ENCODE results near the gene ZNF473. TPM values are rescaled to one million over a fixed set of nuclear protein-coding genes. Genes with fewer than 3 reads are reported as not detected.
"Not testable (repeated sequence)": the region's sequence is repeated elsewhere in the genome, so short reads cannot be mapped to it uniquely, and the experiment has no call there.

The ZNF473 gene
- total RNA-seq, 1 donor from 2014 or later: 11.0 TPM

- FAIRE-seq; DNase-seq (ENCODE audit: low spot score in 2 of 2): not testable (repeated sequence)
These were observed 64.9 kb downstream of the ZNF473 start for GRCh38 chr19:50090706-50091105.

GRCh38 chr19:50091786-50092185 is 66.0 kb downstream of the ZNF473 start:
- not testable (repeated sequence) for DNase-seq (ENCODE audit: low spot score in 2 of 2); FAIRE-seq

GRCh38 chr19:50092597-50092996 is 66.8 kb downstream of the ZNF473 start:
- FAIRE-seq; DNase-seq (ENCODE audit: low spot score in 2 of 2): not testable (repeated sequence)

- FAIRE-seq; DNase-seq (ENCODE audit: low spot score in 2 of 2): not testable (repeated sequence)
These were observed 72.1 kb downstream of the ZNF473 start for GRCh38 chr19:50097884-50098283.

GRCh38 chr19:50098892-50099291 is 73.1 kb downstream of the ZNF473 start:
- not testable (repeated sequence) for DNase-seq (ENCODE audit: low spot score in 2 of 2); FAIRE-seq

GRCh38 chr19:50099696-50100095 is 73.9 kb downstream of the ZNF473 start:
- not testable (repeated sequence) for FAIRE-seq

GRCh38 chr19:50100946-50101345 is 75.1 kb downstream of the ZNF473 start:
- DNase-seq (ENCODE audit: low spot score in 2 of 2); FAIRE-seq: not testable (repeated sequence)

More at GRCh38 chr19:50099696-50100095, 73.9 kb downstream of the ZNF473 start:
- DNase-seq (ENCODE audit: low spot score in 2 of 2): not testable (repeated sequence)

Other genes starting within 250 kb of the ZNF473 start
- 17.5 TPM for gene FUZ, start 212.7 kb upstream of the ZNF473 start, total RNA-seq
- gene MED25, start 207.7 kb upstream of the ZNF473 start, total RNA-seq: 14.3 TPM
- 109 TPM for gene PTOV1, start 174.8 kb upstream of the ZNF473 start, total RNA-seq
- gene PNKP, start 158.4 kb upstream of the ZNF473 start, total RNA-seq: 23.2 TPM
- gene AKT1S1, start 148.7 kb upstream of the ZNF473 start, total RNA-seq: 4.1 TPM
- gene TBC1D17, start 148.3 kb upstream of the ZNF473 start, total RNA-seq: 5.7 TPM
- gene IL4I1, start 129.1 kb upstream of the ZNF473 start, total RNA-seq: 0.41 TPM
- gene ATF5, start 96.8 kb upstream of the ZNF473 start, total RNA-seq: 10.6 TPM
- gene NUP62, start 96.5 kb upstream of the ZNF473 start, total RNA-seq: 22.0 TPM
- under 0.01 TPM for gene SIGLEC11, start 64.8 kb upstream of the ZNF473 start, total RNA-seq
- 17.1 TPM for gene VRK3, start 633 bp upstream of the ZNF473 start, total RNA-seq
- gene IZUMO2, start 137.3 kb downstream of the ZNF473 start, total RNA-seq: not detected
- gene MYH14, start 177.6 kb downstream of the ZNF473 start, total RNA-seq: 0.82 TPM